Cardiac muscle cell (in vitro differentiated cells and primary cell): ENCODE measurements around the gene ACHE. TPM values are rescaled to one million over a fixed set of nuclear protein-coding genes. Genes with fewer than 3 reads are reported as not detected.
A peak's percentile ranks its signal among the peaks of the same experiment; 100 is the strongest.

Experiments
- DNase-seq, 2 donors: peaks; one replicate each; pipeline versions ENCODE4 v3.0.0 to v3.0.0-alpha.2; 2010 to 2017; ENCODE audit warnings: low read depth in 1 of 2, low spot score in 1 of 2
- H3K27ac ChIP-seq: fragments of 200-600 bp; sonication (generic); 2 replicates; pipeline ENCODE4 v1.5.1; 2016
- H3K27me3 ChIP-seq: fragments of 200-600 bp; sonication (generic); 2 replicates; pipeline ENCODE4 v1.6.0; 2016; ENCODE audit warnings: control low read depth
- H3K36me3 ChIP-seq: fragments of 200-600 bp; sonication (generic); 2 replicates; pipeline ENCODE4 v1.5.1; 2016; ENCODE audit warnings: control low read depth
- H3K4me1 ChIP-seq: fragments of 200-600 bp; sonication (generic); 2 replicates; pipeline ENCODE4 v1.8.1; 2017; ENCODE audit warnings: low read depth, mild to moderate bottlenecking, mixed run types
- H3K4me3 ChIP-seq: fragments of 200-600 bp; sonication (generic); 2 replicates; pipeline ENCODE4 v1.5.1; 2016; ENCODE audit warnings: mild to moderate bottlenecking
- H3K9me3 ChIP-seq: fragments of 200-600 bp; sonication (generic); 2 replicates; pipeline ENCODE4 v1.5.1; 2017; ENCODE audit warnings: low read depth, mild to moderate bottlenecking, control low read depth
- polyA plus RNA-seq: library from polyadenylated mRNA; unstranded; fragments of >200 nt; fragmentation: Nextera tagmentation; extraction: Ambion mirVana; gene quantifications from 2 replicates; pipeline ENCODE4 v1.2.1, GENCODE V29; 2016
- total RNA-seq: library from RNA; depleted of rRNA; stranded (reverse); fragments of >200 nt; gene quantifications from 2 replicates; pipeline ENCODE4 v1.2.3, GENCODE V29; 2016
- TF ChIP-seq, protein P1 (sequence below): IDR thresholded peaks from 2 replicates; pipeline ENCODE4 v1.5.1; 2012; ENCODE audit warnings: low read depth, mild to moderate bottlenecking, low read length

Gene ACHE
- total and polyA plus RNA-seq, 2 experiments from 2014 or later, result 25.6 to 42.7 TPM

DNA sequence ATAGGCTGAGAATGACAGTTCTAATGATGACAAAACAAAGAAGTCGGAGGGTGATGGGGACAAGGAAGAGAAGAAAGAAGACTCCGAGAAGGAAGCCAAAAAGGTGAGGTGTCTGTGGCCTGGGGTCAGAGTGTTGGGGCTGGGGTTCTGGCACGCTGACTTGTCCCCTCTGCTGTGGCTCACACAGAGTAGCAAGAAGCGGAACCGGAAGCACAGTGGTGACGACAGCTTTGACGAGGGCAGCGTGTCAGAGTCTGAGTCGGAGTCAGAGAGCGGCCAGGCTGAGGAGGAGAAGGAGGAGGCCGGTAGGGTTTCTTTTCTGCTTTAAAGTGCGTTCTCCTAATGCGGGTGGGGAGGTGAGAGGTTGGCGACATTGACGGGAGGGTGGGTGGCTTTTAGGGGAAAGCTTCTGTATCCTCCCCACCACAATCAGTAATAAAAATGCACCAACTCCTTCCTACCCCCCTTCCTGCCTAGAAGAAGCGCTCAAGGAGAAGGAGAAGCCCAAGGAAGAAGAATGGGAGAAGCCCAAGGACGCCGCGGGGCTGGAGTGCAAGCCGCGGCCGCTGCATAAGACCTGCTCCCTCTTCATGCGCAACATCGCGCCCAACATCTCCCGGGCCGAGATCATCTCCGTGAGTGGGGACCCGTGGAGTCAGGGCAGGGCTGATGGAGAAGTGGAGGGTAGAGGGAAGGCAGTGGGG is 10.8 kb downstream of the ACHE start:
- peaks cover 62% of the 10 kb centered on the region for H3K36me3 ChIP-seq
- DNase-seq, result no peak
- TF ChIP-seq, protein P1, sequence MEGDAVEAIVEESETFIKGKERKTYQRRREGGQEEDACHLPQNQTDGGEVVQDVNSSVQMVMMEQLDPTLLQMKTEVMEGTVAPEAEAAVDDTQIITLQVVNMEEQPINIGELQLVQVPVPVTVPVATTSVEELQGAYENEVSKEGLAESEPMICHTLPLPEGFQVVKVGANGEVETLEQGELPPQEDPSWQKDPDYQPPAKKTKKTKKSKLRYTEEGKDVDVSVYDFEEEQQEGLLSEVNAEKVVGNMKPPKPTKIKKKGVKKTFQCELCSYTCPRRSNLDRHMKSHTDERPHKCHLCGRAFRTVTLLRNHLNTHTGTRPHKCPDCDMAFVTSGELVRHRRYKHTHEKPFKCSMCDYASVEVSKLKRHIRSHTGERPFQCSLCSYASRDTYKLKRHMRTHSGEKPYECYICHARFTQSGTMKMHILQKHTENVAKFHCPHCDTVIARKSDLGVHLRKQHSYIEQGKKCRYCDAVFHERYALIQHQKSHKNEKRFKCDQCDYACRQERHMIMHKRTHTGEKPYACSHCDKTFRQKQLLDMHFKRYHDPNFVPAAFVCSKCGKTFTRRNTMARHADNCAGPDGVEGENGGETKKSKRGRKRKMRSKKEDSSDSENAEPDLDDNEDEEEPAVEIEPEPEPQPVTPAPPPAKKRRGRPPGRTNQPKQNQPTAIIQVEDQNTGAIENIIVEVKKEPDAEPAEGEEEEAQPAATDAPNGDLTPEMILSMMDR, result no peak
- no peaks in the 10 kb centered on the region for H3K27me3 ChIP-seq
- H3K4me1 ChIP-seq, result peaks cover 15% of the 10 kb centered on the region
- H3K27ac ChIP-seq, result peak overlapping the region; percentile 33
- no peaks in the 10 kb centered on the region for H3K9me3 ChIP-seq
- no peak overlapping the region for H3K4me3 ChIP-seq

DNA sequence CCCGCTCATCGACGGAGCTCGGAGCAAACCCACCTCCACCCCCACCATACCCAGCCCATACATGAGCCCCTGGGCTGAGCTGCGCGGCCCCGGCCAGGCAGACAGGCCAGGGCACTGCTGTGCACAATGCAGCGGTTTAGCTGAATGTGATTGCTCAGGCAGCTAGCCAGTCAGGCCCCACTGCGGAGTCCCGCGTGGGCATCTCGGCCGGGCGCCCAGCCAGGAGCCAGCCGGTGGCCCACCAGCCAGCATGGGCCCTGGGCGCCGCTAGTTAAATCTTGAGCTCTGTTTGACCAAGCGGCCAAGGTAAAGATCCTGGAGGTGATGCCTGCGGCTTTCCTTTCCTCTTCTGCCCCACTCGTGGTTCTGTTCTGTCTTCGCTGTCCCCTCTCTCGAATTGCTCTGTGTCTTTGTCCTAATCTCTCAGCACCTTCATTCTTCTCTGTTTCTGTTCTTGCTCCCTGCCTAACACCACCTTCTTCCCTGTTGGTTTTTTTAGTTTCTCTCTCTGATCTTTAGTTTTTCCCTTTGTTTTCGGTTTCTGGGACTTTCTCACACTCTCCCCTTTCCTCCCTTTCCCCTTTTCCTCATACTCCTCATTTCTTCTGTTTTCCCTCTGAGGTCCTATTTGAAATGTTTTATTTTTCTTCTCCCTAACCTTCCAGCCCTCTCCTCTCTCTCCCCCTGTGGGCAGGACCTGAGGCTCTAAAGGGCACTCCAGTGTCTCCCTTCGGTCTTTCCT is 12.7 kb downstream of the ACHE start:
- no peaks in the 10 kb centered on the region for H3K9me3 ChIP-seq
- H3K4me3 ChIP-seq, result no peak overlapping the region
- TF ChIP-seq, protein P1, result no peak
- H3K36me3 ChIP-seq, result peaks cover 59% of the 10 kb centered on the region
- H3K27ac ChIP-seq, result peak overlapping the region; percentile 54
- H3K4me1 ChIP-seq, result peaks cover 9% of the 10 kb centered on the region
- no peaks in the 10 kb centered on the region for H3K27me3 ChIP-seq
- DNase-seq, result no peak

DNA sequence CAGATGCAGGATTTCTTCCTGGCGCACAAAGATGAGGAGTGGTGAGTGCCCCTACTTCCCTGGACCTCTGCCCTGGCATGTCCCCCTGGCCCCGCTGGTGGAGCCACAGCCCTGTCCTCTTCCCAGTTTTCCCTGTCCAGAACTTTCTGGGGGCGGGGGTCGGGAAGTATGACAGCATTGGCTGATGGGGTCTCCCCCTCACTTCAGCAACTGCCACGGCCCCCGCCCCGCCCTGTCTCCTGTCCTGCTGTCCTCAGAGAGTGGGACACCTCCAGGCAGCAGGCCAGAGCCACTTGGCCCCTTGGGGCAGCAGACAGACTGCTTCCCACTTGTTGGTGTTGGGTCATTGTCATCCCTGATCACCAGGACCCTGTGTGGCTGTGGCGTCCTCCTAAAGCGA is 13.5 kb downstream of the ACHE start:
- Histone ChIP-seq H3K27ac (no peak overlapping the region), H3K9me3 (no peaks in the 10 kb centered on the region), H3K4me1 (peaks cover 9% of the 10 kb centered on the region), H3K27me3 (no peaks in the 10 kb centered on the region), H3K4me3 (no peak overlapping the region), H3K36me3 (peaks cover 52% of the 10 kb centered on the region)
- TF ChIP-seq, protein P1, result no peak
- no peak for DNase-seq

DNA sequence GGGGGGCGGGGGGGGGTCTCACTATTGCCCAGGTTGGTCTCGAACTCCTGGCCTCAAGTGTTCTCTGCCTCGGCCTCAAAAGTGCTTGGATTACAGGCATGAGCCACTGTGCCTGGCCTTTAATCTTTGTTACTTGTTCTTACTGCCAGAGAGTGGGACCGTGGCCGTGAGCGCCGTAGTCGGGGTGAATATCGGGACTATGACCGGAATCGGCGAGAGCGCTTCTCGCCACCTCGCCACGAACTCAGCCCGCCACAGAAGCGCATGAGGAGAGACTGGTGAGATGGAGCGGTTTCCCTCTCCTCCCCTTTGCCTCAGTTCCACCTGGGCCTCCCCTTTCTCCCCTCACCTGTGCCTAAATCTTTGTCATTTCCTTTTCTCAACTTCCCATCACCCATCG is 14.6 kb downstream of the ACHE start:
- Histone ChIP-seq H3K4me3 (no peak overlapping the region), H3K9me3 (no peaks in the 10 kb centered on the region), H3K36me3 (peaks cover 51% of the 10 kb centered on the region), H3K27me3 (no peaks in the 10 kb centered on the region), H3K27ac (no peak overlapping the region), H3K4me1 (peaks cover 10% of the 10 kb centered on the region)
- TF ChIP-seq, protein P1, result no peak
- DNase-seq, result no peak

DNA sequence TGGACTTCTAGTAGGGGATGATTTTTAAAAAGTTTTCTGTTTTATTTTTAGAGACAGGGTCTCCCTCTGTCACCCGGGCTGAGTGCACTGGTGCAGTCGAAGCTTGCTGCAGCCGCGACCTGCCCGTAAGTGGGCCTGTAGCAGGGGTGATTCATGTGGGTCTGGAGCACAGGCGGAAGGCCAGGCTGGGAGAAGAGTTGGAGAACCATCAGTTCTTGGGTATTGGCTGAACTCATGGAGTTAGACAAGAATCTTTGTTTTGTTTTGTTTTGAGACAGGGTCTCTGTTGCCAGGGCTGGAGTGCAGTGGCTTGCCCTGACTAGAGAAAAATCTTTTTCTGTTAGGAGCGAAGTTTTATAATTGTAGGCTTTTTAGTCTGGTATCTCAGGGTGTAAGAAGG is 15.0 kb downstream of the ACHE start:
- Histone ChIP-seq H3K27ac (no peak overlapping the region), H3K4me3 (no peak overlapping the region), H3K4me1 (peaks cover 13% of the 10 kb centered on the region), H3K27me3 (no peaks in the 10 kb centered on the region), H3K9me3 (no peaks in the 10 kb centered on the region), H3K36me3 (peaks cover 46% of the 10 kb centered on the region)
- no peak for DNase-seq
- TF ChIP-seq, protein P1, result no peak
